HG02840 (cell line): ENCODE results near the gene USP33.
"Not testable (repeated sequence)": the region's sequence is repeated elsewhere in the genome, so short reads cannot be mapped to it uniquely, and the experiment has no call there.

Source experiments
- ATAC-seq: cut with Tn5 transposase; IDR thresholded peaks from one replicate; pipeline ENCODE4 v1.9.1; 2021; ENCODE audit warnings: mild to moderate bottlenecking, moderate library complexity, moderate number of reproducible peaks; ENCODE audit not compliant: unreplicated experiment, low FRiP score

Gene USP33

DNA sequence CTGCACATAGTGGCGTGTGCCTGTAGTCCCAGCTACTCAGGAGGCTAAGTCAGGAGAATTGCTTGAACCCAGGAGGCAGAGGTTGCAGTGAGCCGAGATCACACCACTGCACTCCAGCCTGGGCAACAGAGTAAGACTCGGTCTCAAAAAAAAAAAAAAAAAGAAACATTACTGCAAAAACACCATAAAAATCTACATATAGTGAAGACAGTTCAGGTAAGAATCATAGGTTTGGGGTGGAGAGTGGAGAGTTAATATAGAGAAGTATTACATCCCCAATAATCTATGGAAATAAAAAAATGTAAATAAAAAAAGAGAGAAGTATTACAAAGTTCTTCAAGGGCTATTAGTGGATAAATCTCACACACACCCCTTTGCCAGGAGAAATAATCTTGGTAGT, 84.8 kb downstream of the USP33 start:
- ATAC-seq: not testable (repeated sequence)

DNA sequence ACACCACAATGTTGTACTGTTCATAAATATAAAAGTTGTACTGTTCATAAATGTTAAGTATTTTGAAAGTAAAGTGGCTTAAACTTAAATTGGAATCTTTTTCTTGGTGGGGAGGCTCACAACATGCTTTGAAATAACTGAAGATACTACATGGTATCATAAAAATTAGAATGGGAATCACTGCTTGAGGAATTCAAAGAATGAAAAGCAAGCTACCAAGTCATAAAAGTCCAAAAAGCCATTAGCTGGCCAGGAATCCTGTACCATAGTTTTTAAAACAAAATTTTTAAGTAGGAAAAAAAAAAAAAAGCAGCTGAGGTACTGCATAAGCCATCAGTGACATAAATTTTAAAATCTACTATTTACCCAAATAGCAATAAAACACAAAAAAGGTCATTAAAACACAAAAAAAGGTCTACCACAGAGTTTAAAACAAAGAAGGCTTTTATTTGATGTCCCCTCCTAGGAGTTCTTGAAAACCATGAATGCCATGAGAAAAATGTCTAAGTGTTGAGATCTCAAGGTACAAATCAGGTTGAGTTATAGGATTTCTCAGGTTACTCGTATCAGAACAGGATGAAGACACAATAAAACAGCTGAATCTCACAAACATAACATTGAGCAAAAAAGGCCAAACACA, 85.8 kb downstream of the USP33 start:
- ATAC-seq: no peak

DNA sequence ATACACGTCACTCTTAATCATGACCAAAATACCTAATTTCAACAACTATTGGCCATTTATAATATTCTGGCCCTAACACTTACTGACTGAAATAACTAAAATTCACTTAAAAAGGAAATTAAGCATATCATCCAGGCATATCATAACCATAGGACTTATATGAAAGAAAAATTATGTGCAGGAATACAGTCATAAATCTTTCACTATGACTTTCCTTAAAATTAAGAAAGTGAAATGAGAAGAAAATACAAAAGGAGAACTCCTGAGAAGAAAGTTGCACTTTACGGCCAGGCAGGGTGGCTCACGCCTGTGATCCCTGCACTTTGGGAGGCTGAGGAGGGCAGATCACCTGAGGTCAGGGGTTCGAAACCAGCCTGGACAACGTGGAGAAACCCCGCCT, 86.6 kb downstream of the USP33 start:
- no peak for ATAC-seq

GRCh38 chr1:77672374-77672773, 87.3 kb downstream of the USP33 start:
- ATAC-seq: no peak

GRCh38 chr1:77671836-77672235, 87.8 kb downstream of the USP33 start:
- no peak for ATAC-seq

DNA sequence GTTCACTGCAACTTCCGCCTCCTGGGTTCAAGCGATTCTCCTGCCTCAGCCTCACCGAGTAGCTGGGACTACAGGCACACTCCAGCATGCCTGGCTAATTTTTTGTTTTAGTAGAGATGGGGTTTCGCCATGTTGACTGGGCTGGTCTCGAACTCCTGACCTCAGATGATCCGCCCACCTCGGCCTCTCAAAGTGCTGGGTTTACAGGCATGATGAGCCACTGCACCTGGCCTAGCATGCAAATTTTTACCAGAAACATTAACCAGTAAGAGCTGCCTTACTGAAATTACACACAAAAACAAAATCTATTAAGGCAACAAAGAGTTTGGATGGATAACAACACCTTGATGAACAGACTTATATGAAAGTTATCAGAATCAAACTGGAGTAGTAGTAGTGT, 89.3 kb downstream of the USP33 start:
- no peak for ATAC-seq

- ATAC-seq: no peak
Observed at GRCh38 chr1:77668924-77669449, 90.7 kb downstream of the USP33 start.

GRCh38 chr1:77664939-77665516, 94.6 kb downstream of the USP33 start:
- ATAC-seq: no peak

DNA sequence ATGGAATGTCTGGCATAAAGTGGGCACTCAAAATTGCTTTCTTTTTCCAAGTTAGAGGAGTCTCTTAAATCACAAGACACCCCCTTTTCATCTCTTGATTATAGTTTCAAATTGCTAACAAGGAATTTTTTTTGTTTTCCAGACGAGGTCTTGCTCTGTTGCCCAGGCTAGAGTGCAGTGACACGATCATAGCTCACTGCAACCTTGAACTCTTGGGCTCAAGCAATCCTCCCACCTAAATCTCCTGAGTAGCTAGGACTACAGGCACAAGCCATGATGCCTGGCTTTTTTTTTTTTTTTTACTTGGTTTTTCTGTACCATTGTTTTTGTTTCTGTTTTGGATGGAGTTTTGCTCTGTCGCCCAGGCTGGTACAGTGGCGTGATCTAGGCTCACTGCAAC, 98.0 kb downstream of the USP33 start:
- ATAC-seq: no peak

- ATAC-seq: no peak
Observed at GRCh38 chr1:77659879-77660593, 99.6 kb downstream of the USP33 start.

- ATAC-seq: no peak
Observed at GRCh38 chr1:77658271-77658670, 101.4 kb downstream of the USP33 start.

GRCh38 chr1:77655431-77655974, 104.1 kb downstream of the USP33 start:
- ATAC-seq: peak; percentile 59

DNA sequence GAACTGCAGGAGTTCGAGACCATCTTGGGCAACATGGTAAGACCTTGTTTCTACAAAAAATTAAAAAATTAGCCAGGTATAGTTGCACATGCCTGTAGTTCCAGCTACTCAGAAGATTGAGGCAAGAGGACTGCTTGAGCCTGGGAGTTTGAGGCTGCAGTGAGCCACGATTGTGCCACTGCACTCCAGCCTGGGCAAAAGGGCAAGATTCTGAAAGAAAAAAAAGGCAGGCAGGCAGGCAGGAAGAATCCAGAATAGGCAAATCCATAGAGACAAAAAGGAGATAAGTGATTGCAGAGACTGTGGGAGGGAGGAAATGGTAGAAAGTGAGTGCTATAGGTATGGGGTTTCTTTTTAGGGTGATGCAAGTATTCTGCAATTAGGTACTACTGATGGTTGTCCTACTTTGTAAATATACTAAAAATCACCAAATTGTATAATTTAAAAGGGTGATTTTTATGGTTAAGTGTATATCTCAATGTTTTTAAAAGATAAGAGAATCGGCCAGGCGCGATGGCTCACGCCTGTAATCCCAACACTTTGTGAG, 106.6 kb downstream of the USP33 start:
- ATAC-seq: no peak

- no peak for ATAC-seq
Observed at GRCh38 chr1:77652268-77652667, 107.4 kb downstream of the USP33 start.

DNA sequence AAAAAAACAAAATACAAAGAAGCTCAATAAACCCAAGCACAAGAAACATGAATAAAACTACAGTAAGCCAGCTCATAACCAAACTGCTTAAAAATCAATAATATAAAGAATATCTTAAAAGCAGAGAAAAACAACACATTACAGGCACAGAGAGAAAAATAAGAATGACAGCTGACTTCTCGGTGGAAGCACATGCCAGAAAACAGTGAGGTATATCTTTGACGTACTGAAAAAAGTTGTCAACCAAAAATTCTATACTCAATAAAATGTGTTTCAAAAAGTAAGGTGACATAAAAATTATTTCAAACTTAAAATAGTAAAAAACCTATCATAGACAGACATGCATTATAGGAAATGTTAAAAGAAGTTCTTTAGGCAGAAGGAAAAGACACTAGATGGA, 110.5 kb downstream of the USP33 start:
- ATAC-seq: no peak

DNA sequence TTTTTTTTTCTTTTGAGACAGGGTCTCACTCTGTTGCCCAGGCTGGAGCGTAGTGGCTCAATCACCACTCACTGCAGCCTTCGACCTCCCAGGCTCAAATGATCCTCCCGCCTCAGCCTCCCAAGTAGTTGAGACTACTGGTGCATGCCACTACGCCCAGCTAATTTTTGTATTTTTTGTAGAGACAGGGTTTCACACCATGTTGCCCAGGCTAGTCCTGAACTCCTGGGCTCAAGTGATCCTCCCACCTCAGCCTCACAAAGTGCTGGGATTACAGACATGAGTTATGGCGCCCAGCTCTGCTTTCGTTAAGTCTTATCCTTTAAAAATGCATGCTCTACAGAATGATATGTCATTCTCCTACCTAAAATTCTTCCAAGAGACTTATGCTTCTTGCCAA, 113.4 kb downstream of the USP33 start:
- not testable (repeated sequence) for ATAC-seq
